ENCODE results near the gene CEND1. TPM values are rescaled to one million over a fixed set of nuclear protein-coding genes. Genes with fewer than 3 reads are reported as not detected.
A peak's percentile ranks its signal among the peaks of the same experiment; 100 is the strongest.

The CEND1 gene
- total and polyA plus RNA-seq, 2 experiments from 2014 or later: 1.6 to 8.2 TPM

DNA sequence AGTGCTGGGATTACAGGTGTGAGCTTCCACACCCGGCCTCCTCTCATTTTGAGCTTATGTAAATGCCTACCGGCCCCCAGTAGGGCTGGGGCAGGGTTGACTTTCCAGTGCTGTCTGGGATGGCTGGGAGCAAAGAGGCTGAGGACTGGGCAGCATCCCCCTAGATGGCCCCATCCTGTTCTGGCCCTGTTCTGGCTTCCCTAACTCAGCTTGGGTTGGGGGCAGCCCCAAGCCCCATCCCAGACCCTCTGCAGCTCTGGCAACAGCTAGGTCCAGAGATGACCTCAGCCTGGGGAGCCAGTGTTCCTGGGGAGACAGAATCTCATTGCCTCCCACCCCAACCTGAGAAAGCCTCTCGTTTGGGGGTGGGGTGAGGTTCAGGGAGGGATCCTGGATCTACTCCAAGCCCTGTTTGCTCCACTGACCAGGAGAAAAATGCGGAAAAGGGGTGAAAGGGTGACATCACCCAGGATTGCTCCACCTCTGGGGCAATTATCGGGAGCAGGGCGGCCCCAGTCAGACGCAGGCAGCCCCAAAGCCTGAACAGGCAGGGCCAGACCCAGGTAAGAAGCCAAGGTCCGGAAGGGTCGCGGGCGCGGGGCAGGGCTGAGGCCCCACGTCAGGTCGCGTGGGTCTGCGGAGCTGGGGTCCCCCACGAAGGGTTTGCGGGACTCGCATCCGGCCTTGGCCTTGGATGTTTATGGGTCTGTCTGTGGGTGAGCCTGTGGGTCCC lies 28.7 kb upstream of the CEND1 start, which contains the start of gene PNPLA2:
TSS of gene PNPLA2 (plus strand) at position 519 of the 733 bp plus-strand sequence. CDS start 805 bp downstream, outside the sequence.
- H3K4me1 ChIP-seq (ENCODE audit: low read depth): no peaks in the 10 kb centered on the region
- no peaks in the 10 kb centered on the region for H3K36me3 ChIP-seq
- H3K27me3 ChIP-seq: no peaks in the 10 kb centered on the region
- H3K9me3 ChIP-seq (ENCODE audit: low read depth): no peaks in the 10 kb centered on the region
- peak in 1 of 2 donors; percentile 78 for DNase-seq (ENCODE audit: low read depth in 1 of 2, low spot score in 1 of 2)
- peak within 1 kb of the TSS; percentile 95 for H3K27ac ChIP-seq
- H3K4me3 ChIP-seq: peak within 1 kb of the TSS; percentile 94
- TF ChIP-seq, protein P1, sequence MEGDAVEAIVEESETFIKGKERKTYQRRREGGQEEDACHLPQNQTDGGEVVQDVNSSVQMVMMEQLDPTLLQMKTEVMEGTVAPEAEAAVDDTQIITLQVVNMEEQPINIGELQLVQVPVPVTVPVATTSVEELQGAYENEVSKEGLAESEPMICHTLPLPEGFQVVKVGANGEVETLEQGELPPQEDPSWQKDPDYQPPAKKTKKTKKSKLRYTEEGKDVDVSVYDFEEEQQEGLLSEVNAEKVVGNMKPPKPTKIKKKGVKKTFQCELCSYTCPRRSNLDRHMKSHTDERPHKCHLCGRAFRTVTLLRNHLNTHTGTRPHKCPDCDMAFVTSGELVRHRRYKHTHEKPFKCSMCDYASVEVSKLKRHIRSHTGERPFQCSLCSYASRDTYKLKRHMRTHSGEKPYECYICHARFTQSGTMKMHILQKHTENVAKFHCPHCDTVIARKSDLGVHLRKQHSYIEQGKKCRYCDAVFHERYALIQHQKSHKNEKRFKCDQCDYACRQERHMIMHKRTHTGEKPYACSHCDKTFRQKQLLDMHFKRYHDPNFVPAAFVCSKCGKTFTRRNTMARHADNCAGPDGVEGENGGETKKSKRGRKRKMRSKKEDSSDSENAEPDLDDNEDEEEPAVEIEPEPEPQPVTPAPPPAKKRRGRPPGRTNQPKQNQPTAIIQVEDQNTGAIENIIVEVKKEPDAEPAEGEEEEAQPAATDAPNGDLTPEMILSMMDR (IDR thresholded peaks at IDR 0.05; ENCODE audit: low read depth, low read length): no peak

DNA sequence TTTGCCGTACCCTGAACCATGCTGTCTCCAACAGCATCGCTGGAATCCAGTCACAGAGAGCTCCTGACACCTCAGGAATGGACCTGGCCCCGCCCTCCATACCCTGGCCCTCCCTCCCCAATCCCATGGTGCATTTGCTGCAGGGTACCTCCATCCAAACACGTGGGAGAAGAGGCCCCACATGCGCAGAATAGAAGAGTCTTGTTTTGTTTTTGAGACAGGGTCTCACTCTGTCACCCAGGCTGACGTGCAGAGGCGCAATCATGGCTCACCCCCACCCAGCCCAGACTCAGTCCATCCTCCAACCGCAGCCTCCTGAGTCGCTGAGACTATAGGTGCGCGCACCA lies 26.5 kb upstream of the CEND1 start:
- DNase-seq (ENCODE audit: low read depth in 1 of 2, low spot score in 1 of 2): no peak
- Histone ChIP-seq H3K9me3 (ENCODE audit: low read depth) (no peaks in the 10 kb centered on the region), H3K36me3 (peaks cover 17% of the 10 kb centered on the region), H3K4me3 (no peak overlapping the region), H3K4me1 (ENCODE audit: low read depth) (no peaks in the 10 kb centered on the region), H3K27ac (no peak overlapping the region), H3K27me3 (no peaks in the 10 kb centered on the region)
- TF ChIP-seq, protein P1 (IDR thresholded peaks at IDR 0.05; ENCODE audit: low read depth, low read length): no peak

DNA sequence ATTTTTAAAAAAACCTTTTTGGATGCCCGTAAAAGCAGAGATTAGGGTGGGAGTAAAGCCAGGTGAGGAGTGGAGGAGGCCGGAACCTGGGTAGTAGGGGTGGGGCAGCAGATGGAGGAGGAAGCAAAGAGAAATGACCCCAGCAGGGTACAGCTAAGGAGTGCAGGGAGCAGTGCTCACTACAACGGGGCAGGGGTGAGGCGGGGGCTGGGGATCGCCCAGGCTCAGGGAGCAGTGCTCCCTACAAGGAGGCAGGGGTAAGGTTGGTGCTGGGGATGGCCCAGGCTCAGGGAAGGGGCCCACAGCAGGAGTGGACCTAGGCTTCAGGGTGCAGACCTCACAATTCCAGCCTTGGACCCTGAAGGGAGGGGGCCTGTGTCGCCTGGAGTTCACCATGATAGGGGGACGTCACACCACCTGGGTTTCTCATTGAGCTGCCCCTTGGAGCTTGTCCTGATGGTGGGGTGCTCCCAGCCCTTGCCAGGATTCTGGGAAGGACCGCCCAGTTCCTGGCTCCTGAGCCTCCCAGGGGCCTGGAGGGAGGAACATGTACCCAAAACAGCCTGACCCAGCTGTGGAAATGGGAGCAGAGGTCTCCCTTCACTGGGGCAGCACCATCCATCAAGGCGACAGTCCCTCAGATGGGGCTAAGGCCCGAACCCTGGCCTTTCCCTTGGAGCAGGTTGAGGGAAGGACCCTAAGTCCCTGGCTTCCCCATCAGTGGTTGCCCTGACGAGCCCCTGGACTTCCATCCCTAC lies 26.0 kb upstream of the CEND1 start:
- Histone ChIP-seq H3K4me3 (no peak overlapping the region), H3K9me3 (ENCODE audit: low read depth) (no peaks in the 10 kb centered on the region), H3K4me1 (ENCODE audit: low read depth) (no peaks in the 10 kb centered on the region), H3K27me3 (no peaks in the 10 kb centered on the region), H3K27ac (no peak overlapping the region), H3K36me3 (peaks cover 17% of the 10 kb centered on the region)
- no peak for DNase-seq (ENCODE audit: low read depth in 1 of 2, low spot score in 1 of 2)
- TF ChIP-seq, protein P1 (IDR thresholded peaks at IDR 0.05; ENCODE audit: low read depth, low read length): no peak

DNA sequence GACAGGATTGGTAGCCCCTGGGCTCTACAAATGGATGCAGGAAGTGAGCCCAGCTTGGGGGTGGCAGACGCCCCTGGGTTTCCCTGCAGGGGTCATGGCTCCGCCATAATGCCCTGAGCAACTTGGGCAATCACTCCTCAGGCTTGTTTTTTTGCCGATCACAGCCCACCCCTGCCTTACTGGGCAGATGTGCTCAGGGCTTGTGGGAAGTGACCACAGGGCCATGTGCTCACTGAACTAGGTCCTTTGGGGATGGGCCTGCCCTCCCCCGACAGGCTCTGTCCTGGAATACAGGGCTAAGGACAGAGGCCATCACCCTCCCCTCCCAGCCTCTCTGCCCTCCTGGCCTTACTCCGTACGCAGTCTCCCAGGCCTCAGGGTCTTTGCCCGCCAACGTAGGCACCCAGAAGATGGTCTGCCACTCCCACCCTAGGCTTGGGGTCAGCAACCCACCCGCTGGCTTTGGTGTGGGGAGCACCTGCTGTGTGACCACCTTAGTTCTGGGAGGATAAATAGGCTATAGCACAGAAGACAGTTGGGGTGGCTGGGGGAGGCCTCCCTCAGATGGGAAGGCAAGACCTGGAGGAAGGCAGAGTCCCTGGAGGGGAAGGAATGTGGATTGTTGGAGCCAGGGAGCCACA lies 23.7 kb upstream of the CEND1 start:
- DNase-seq (ENCODE audit: low read depth in 1 of 2, low spot score in 1 of 2): no peak
- TF ChIP-seq, protein P1 (IDR thresholded peaks at IDR 0.05; ENCODE audit: low read depth, low read length): no peak
- Histone ChIP-seq H3K9me3 (ENCODE audit: low read depth) (no peaks in the 10 kb centered on the region), H3K27me3 (no peaks in the 10 kb centered on the region), H3K27ac (peak overlapping the region; percentile 36), H3K4me3 (no peak overlapping the region), H3K36me3 (peaks cover 17% of the 10 kb centered on the region), H3K4me1 (ENCODE audit: low read depth) (peaks cover 2% of the 10 kb centered on the region)

DNA sequence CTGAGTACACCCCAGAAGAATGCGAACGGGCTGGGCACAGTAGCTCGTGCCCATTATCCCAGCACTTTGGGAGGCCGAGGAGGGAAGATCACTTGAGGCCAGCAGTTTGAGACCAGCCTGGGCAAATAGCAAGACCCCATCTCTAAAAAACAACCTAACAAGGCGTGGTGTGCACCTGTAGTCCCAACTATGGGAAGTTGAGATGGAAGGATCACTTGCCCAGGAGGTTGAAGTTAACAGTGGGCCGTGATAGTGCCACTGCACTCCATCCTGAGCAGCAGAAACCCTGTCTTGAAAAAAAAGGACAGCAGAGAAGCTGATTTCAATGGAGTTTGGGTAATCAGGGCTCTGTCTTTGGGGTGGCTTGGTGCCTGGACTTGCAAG lies 23.2 kb upstream of the CEND1 start:
- TF ChIP-seq, protein P1 (IDR thresholded peaks at IDR 0.05; ENCODE audit: low read depth, low read length): no peak

More for the DNA sequence above, 23.2 kb upstream of the CEND1 start:
- Histone ChIP-seq H3K9me3 (ENCODE audit: low read depth) (no peaks in the 10 kb centered on the region), H3K4me3 (no peak overlapping the region), H3K27me3 (no peaks in the 10 kb centered on the region), H3K4me1 (ENCODE audit: low read depth) (peaks cover 7% of the 10 kb centered on the region), H3K36me3 (peaks cover 17% of the 10 kb centered on the region), H3K27ac (no peak overlapping the region)
- DNase-seq (ENCODE audit: low read depth in 1 of 2, low spot score in 1 of 2): no peak
